UCSD-AML1 (cell line): Measurements from ENCODE around the gene RAB3C.

Experiments used
- DNase-seq: peaks from one replicate; lab custom pipeline; 2025; ENCODE audit not compliant: unreplicated experiment; lab: John Stamatoyannopoulos, UW

RAB3C gene

GRCh38 chr5:58813855-58814254 is 231.0 kb downstream of the RAB3C start:
- DNase-seq, result no peak

- no peak for DNase-seq
These were observed 233.4 kb downstream of the RAB3C start for GRCh38 chr5:58816181-58816731.

GRCh38 chr5:58818465-58818864 is 235.6 kb downstream of the RAB3C start:
- no peak for DNase-seq

GRCh38 chr5:58825441-58825840 is 242.6 kb downstream of the RAB3C start:
- no peak for DNase-seq

GRCh38 chr5:58825899-58826298 is 243.0 kb downstream of the RAB3C start:
- no peak for DNase-seq

- DNase-seq, result no peak
These were observed 244.6 kb downstream of the RAB3C start for GRCh38 chr5:58827463-58827862.

GRCh38 chr5:58828258-58828657 is 245.4 kb downstream of the RAB3C start:
- no peak for DNase-seq

- DNase-seq, result no peak
These were observed 251.7 kb downstream of the RAB3C start for GRCh38 chr5:58834242-58835225.

- no peak for DNase-seq
These were observed 253.5 kb downstream of the RAB3C start for GRCh38 chr5:58836351-58836750.

- no peak for DNase-seq
These were observed 255.9 kb downstream of the RAB3C start for GRCh38 chr5:58838729-58839128.

GRCh38 chr5:58842852-58843251 is 260.0 kb downstream of the RAB3C start:
- no peak for DNase-seq

GRCh38 chr5:58844395-58844794 is 261.5 kb downstream of the RAB3C start:
- no peak for DNase-seq

- DNase-seq, result no peak
These were observed 264.2 kb downstream of the RAB3C start for GRCh38 chr5:58847041-58847440.

- DNase-seq, result no peak
These were observed 266.3 kb downstream of the RAB3C start for GRCh38 chr5:58849223-58849622.

GRCh38 chr5:58849921-58850667 is 267.2 kb downstream of the RAB3C start:
- DNase-seq, result no peak

- no peak for DNase-seq
These were observed 268.3 kb downstream of the RAB3C start for GRCh38 chr5:58851153-58851552.

GRCh38 chr5:58851571-58851970 is 268.7 kb downstream of the RAB3C start:
- no peak for DNase-seq

GRCh38 chr5:58852566-58852965 is 269.7 kb downstream of the RAB3C start:
- DNase-seq, result no peak

GRCh38 chr5:58854441-58854840 is 271.6 kb downstream of the RAB3C start:
- DNase-seq, result no peak

GRCh38 chr5:58855851-58856739 is 273.2 kb downstream of the RAB3C start:
- DNase-seq, result no peak

GRCh38 chr5:58857609-58858008 is 274.7 kb downstream of the RAB3C start:
- no peak for DNase-seq
